GM12878 (cell line): ENCODE results near the gene ELP1.

ENCODE experiments used
- CTCF ChIP-seq, 3 experiments: IDR thresholded peaks in 2 of 3; conservative IDR thresholded peaks in 1 of 3; 2 replicates each; pipeline ENCODE4 v1.5.1; 2011; ENCODE audit warnings: low read depth in 3 of 3, low read length in 3 of 3, mild to moderate bottlenecking in 3 of 3, control low read depth in 2 of 3, moderate library complexity in 2 of 3, inconsistent platforms in 1 of 3, mixed read lengths in 1 of 3; ENCODE audit not compliant: control insufficient read depth in 2 of 3, insufficient read depth in 1 of 3; ENCODE audit errors: extremely low read depth in 1 of 3
- POLR2AphosphoS2 ChIP-seq: IDR thresholded peaks from 2 replicates; pipeline ENCODE4 v1.6.1; 2011; ENCODE audit warnings: low read depth, mild to moderate bottlenecking, low read length, improper control_type of control experiment, moderate library complexity
- RAD21 ChIP-seq: IDR thresholded peaks from 2 replicates; pipeline ENCODE4 v1.6.1; 2011; ENCODE audit warnings: mild to moderate bottlenecking, low read depth, low read length, moderate library complexity; ENCODE audit not compliant: insufficient read depth
- SIN3A ChIP-seq: IDR thresholded peaks from 2 replicates; pipeline ENCODE4 v1.6.1; 2012; ENCODE audit warnings: low read depth, low read length, improper control_type of control experiment
- ZBTB11 ChIP-seq: fragments of 450-650 bp; formaldehyde crosslinking; IDR thresholded peaks from 2 replicates; pipeline ENCODE4 v1.5.0; 2022; ENCODE audit warnings: mild to moderate bottlenecking, missing genetic modification characterization
- ZNF24 ChIP-seq: fragments of 450-650 bp; IDR thresholded peaks from 2 replicates; pipeline ENCODE4 v1.6.1; 2017; ENCODE audit warnings: antibody characterized with exemption, mild to moderate bottlenecking

- TF ChIP-seq ZNF24 (no peak), RAD21 (no peak), CTCF (IDR thresholded peaks at IDR 0.05 in 2 of 3, conservative IDR thresholded peaks at IDR 0.05 in 1 of 3; ENCODE audit: control insufficient read depth in 2 of 3, extremely low read depth in 1 of 3, insufficient read depth in 1 of 3, low read depth in 3 of 3, low read length in 3 of 3) (no peak), POLR2AphosphoS2 (no peak), ZBTB11 (CRISPR knock-in tag) (no peak), SIN3A (no peak)
Measured at GRCh38 chr9:108876425-108876824, 57.5 kb downstream of the ELP1 start.
